ENCODE measurements around the gene RTP5.

RTP5 gene

DNA sequence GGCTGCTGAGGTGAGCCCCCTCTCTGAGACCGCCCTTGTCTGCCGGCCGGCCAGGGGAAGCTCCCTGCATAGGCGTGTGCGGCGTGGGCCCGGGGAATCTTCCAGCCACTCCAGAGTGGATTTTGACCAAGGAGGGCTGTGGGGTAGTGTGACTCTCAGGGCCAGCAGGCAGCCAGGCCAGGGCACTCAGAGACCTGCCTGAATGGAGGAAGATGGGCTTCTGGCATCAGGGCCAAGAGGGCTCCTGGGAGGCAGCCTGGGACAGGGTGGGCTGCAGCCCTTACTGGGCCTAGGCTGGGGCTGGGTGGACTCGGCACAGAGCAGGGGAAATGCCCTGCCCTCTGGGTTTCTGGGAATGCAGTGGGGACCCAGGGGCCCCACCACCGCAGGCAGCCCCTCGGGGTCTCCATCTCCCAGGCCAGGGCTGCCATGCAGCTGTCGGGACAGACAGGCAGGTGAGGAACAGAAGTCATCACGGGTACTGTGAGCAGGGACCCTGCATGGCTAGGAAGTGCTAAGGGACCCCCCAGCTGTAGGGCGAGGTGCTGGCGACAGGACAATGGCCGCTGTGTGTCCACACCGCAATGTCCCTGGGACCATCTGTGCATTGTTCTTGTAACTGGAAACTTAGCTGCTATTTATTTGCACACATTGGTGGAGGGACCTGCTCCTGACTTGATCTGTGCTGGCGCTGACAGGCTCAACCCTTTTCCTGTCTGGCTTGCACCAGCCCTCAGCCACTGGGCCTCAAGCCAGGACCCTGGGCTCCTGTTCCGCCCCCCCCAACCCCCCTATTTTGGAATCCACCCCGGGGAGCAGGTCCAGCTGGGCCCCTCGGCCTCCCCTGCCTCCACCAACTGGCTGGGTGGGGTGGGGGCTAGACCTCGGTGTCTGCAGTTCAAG, 14.9 kb upstream of the RTP5 start:
- in situ Hi-C loops (cut with MboI; ENCODE audit: low sequenced_read_pairs, unreplicated experiment): no loop called here
- TF ChIP-seq, protein P1, sequence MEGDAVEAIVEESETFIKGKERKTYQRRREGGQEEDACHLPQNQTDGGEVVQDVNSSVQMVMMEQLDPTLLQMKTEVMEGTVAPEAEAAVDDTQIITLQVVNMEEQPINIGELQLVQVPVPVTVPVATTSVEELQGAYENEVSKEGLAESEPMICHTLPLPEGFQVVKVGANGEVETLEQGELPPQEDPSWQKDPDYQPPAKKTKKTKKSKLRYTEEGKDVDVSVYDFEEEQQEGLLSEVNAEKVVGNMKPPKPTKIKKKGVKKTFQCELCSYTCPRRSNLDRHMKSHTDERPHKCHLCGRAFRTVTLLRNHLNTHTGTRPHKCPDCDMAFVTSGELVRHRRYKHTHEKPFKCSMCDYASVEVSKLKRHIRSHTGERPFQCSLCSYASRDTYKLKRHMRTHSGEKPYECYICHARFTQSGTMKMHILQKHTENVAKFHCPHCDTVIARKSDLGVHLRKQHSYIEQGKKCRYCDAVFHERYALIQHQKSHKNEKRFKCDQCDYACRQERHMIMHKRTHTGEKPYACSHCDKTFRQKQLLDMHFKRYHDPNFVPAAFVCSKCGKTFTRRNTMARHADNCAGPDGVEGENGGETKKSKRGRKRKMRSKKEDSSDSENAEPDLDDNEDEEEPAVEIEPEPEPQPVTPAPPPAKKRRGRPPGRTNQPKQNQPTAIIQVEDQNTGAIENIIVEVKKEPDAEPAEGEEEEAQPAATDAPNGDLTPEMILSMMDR (IDR thresholded peaks at IDR 0.05; ENCODE audit: borderline replicate concordance, control extremely low read depth, extremely low read depth, insufficient read depth, missing control alignments): no peak
- peak; percentile 31 for DNase-seq (ENCODE audit: low spot score)

DNA sequence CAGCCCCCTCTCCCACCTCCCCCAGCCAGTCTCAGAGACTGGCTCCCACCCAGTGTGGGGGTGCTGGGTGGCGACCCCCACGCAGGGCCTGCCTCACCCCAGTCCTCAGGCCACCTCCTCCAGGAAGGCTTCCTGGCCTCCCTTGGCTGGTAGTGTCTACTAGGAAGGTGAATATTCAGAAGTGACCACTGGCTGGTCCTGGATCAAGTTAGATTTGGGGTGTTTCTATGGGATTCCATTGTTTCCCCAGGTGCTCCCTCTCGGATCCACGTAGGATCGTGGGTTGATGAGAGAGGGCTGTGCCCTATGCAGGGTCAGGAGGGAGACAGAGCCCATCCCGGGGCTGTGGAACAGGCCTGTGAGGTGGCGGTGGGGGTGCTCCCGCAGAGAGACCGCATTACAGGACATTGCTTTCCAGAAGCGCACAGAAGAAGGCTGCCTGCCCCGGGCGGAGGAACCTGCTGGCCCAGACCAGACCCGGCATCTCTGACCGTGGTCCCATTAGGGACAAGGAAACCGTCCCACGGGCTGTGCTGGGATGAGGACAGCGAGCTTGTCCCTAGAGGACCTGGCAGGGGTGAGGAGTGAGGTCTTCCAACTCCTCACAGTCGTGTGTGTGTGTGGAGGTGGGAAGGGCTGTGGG, 14.2 kb upstream of the RTP5 start:
- TF ChIP-seq, protein P1 (IDR thresholded peaks at IDR 0.05; ENCODE audit: borderline replicate concordance, control extremely low read depth, extremely low read depth, insufficient read depth, missing control alignments): no peak
- in situ Hi-C loops (cut with MboI; ENCODE audit: low sequenced_read_pairs, unreplicated experiment): no loop called here
- DNase-seq (ENCODE audit: low spot score): peak; percentile 29

DNA sequence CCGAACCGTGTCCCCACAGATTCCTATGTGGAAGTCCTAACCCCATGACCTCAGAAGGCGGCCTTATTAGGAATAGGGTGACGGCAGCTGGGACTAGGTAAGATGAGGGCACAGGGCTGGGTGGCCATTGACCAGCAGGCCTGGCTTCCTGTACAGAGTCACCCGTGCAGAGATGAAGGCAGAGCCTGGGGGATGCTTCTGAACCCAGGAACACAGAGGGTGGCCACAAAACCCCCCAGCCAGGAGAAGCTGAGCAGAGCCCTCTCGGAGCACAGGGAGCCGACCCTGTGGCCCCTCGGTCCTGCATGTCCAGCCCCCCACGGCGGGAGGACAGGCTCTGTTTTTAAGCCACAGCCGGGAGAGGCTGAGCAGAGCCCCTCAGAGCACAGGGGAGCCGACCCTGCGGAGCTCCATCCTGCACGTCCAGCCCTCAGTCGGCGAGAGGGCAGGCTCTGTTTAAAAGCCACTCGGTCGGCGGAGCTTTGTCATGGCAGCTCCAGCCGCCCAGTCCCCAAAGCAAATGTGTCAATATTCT, 13.6 kb upstream of the RTP5 start:
- TF ChIP-seq, protein P1 (IDR thresholded peaks at IDR 0.05; ENCODE audit: borderline replicate concordance, control extremely low read depth, extremely low read depth, insufficient read depth, missing control alignments): no peak
- in situ Hi-C loops (cut with MboI; ENCODE audit: low sequenced_read_pairs, unreplicated experiment): no loop called here
- DNase-seq (ENCODE audit: low spot score): no peak

DNA sequence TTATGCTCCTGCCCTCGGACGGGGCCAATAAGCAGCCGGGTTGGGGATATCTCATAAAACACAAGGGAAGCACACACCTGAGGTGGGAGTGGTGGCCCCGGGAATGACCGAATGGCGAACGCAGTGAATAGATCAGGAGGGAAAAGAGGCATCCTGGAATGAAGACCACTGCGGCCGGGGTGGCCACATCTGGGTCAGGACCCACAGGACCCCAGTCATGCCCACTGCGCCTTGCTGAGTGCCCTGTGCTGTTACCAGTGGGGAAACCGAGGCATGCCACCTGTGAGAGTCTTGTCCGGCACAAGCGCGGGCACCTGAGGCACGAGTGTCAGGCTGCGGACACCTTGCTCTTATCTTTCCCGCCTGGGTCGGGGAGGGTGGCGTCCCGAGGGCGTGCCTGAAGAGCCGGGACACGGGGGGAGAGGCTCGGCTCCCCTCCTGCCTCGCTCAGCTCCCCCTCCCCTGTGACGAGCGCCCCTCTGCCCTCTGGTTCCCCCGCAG, 12.4 kb upstream of the RTP5 start:
- no peak for DNase-seq (ENCODE audit: low spot score)
- TF ChIP-seq, protein P1 (IDR thresholded peaks at IDR 0.05; ENCODE audit: borderline replicate concordance, control extremely low read depth, extremely low read depth, insufficient read depth, missing control alignments): no peak
- in situ Hi-C loops (cut with MboI; ENCODE audit: low sequenced_read_pairs, unreplicated experiment): no loop called here

DNA sequence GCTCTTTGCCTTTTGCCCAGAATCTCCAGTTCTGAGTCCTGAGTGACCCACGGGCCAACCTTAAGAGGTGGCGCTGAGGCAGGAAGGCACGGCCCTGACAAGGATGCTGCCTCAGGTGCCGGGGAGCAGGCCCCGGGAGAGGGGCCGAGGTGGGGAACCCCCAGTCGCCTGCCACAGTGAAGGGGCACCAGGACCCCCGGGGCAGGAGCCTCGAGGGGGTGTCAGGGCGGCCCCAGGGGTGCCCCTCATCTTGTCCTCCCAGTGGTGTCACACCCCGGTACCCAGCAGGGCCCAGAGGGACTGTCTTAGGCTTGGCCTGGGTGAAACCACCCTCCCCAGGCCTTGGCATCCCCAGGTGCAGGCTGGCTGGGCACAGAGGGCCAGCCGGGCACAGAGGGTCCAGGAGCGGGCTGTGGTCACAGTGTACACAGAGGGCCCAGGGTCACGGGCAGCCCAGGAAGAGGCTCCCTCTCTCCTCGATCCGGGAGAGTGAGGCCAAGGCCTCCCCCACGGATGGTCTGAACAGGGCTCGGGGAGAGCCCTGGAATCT, 11.9 kb upstream of the RTP5 start:
- TF ChIP-seq, protein P1 (IDR thresholded peaks at IDR 0.05; ENCODE audit: borderline replicate concordance, control extremely low read depth, extremely low read depth, insufficient read depth, missing control alignments): no peak
- in situ Hi-C loops (cut with MboI; ENCODE audit: low sequenced_read_pairs, unreplicated experiment): no loop called here
- DNase-seq (ENCODE audit: low spot score): no peak

All from GM13976 (cell line).